HepG2 (cell line): Measurements from ENCODE around the gene ANKLE1. TPM values are rescaled to one million over a fixed set of nuclear protein-coding genes. Genes with fewer than 3 reads are reported as not detected.

Source experiments
- AGO2 ChIP-seq: fragments of 200-400 bp; formaldehyde crosslinking; optimal IDR thresholded peaks from 2 replicates; pipeline ENCODE3; 2017; ENCODE audit warnings: mild to moderate bottlenecking, low read depth, low read length, moderate library complexity
- AKAP8 ChIP-seq: sonication (generic); formaldehyde crosslinking; IDR thresholded peaks from 2 replicates; pipeline ENCODE4 v1.5.1; 2020; ENCODE audit warnings: mild to moderate bottlenecking, missing genetic modification reagents
- ARID2 ChIP-seq: sonication (generic); formaldehyde crosslinking; IDR thresholded peaks from 2 replicates; pipeline ENCODE4 v1.8.1; 2022; ENCODE audit warnings: mild to moderate bottlenecking, missing genetic modification reagents, borderline replicate concordance
- BCLAF1 ChIP-seq: fragments of 450-650 bp; IDR thresholded peaks from 2 replicates; pipeline ENCODE4 v1.6.1; 2017; ENCODE audit warnings: mild to moderate bottlenecking
- E2F2 ChIP-seq: sonication (generic); formaldehyde crosslinking; IDR thresholded peaks from 2 replicates; pipeline ENCODE4 v1.4.0; 2020; ENCODE audit warnings: missing genetic modification reagents, borderline replicate concordance
- GABPA ChIP-seq, 2 experiments: IDR thresholded peaks; 2 replicates each; pipeline ENCODE4 v1.6.1; 2011 to 2016; ENCODE audit warnings: low read depth in 2 of 2, low read length in 1 of 2, missing biosample characterization in 1 of 2, missing genetic modification characterization in 1 of 2
- HBP1 ChIP-seq: IDR thresholded peaks from 2 replicates; pipeline ENCODE4 v1.6.1; 2016; ENCODE audit warnings: low read depth, control low read depth
- KLF11 ChIP-seq: IDR thresholded peaks from 2 replicates; pipeline ENCODE4 v1.6.1; 2016; ENCODE audit warnings: missing compliant biosample characterization
- MTA1 ChIP-seq: sonication (generic); formaldehyde crosslinking; IDR thresholded peaks from 2 replicates; pipeline ENCODE4 v1.4.0; 2020; ENCODE audit warnings: missing genetic modification reagents, mild to moderate bottlenecking, borderline replicate concordance
- MXD4 ChIP-seq: IDR thresholded peaks from 2 replicates; pipeline ENCODE4 v1.6.1; 2016; ENCODE audit warnings: mild to moderate bottlenecking, missing biosample characterization, missing genetic modification reagents
- PHF8 ChIP-seq: sonication (generic); formaldehyde crosslinking; IDR thresholded peaks from 2 replicates; pipeline ENCODE4 v1.5.0; 2020; ENCODE audit warnings: missing genetic modification reagents
- POLR2A ChIP-seq, 2 experiments: IDR thresholded peaks; 2 replicates each; pipeline ENCODE4 v1.6.1; 2011; ENCODE audit warnings: low read depth in 2 of 2, low read length in 2 of 2, mild to moderate bottlenecking in 1 of 2, moderate library complexity in 1 of 2; ENCODE audit not compliant: insufficient read depth in 1 of 2
- RBFOX2 ChIP-seq: fragments of 200-400 bp; formaldehyde crosslinking; IDR thresholded peaks from 2 replicates; pipeline ENCODE4 v1.6.1; 2017; ENCODE audit warnings: low read depth, mild to moderate bottlenecking, low read length
- TAF15 ChIP-seq: fragments of 200-400 bp; formaldehyde crosslinking; IDR thresholded peaks from one replicate; pipeline ENCODE4 v1.6.1; 2018; ENCODE audit warnings: mild to moderate bottlenecking, low read depth, low read length; ENCODE audit not compliant: poor library complexity, severe bottlenecking
- TBX3 ChIP-seq: fragments of 450-650 bp; IDR thresholded peaks from 2 replicates; pipeline ENCODE4 v1.6.1; 2017; ENCODE audit warnings: antibody characterized with exemption, mild to moderate bottlenecking, inconsistent platforms, borderline replicate concordance
- ZMYM4 ChIP-seq: sonication (generic); formaldehyde crosslinking; IDR thresholded peaks from 2 replicates; pipeline ENCODE4 v1.8.1; 2023; ENCODE audit warnings: mild to moderate bottlenecking, missing genetic modification reagents
- ZNF724P ChIP-seq: sonication (generic); formaldehyde crosslinking; IDR thresholded peaks from 2 replicates; pipeline ENCODE4 v1.8.0; 2022; ENCODE audit warnings: missing genetic modification reagents, borderline replicate concordance
- polyA plus RNA-seq, 8 experiments: library from polyadenylated mRNA; depleted of rRNA in 3 of 8; stranded (reverse) in 7 of 8; unstranded in 1 of 8; fragments of >200 nt; fragmentation: Illumina TruSeq in 4 of 8; extraction: Trizol in 4 of 8; gene quantifications; 2 replicates each; pipeline versions ENCODE4 v1.2.1 to v1.2.3, GENCODE V29; 2011 to 2016; ENCODE audit warnings: low read depth in 4 of 8, missing spikeins in 1 of 8, mixed read lengths in 1 of 8; ENCODE audit not compliant: insufficient read depth in 1 of 8
- total RNA-seq, 5 experiments: library from RNA; depleted of rRNA; stranded (reverse); fragments of >200 nt; fragmentation: Illumina TruSeq; extraction: Trizol; gene quantifications; 2 replicates each; pipeline ENCODE4 v1.2.3, GENCODE V29; 2016; ENCODE audit warnings: low read depth in 1 of 5

ANKLE1 gene
- total and polyA plus RNA-seq, 2 of the 13 experiments (the other 11 are each of a cell fraction or from before 2014, with no cell fraction given) = 0.69 to 1.5 TPM

GRCh38 chr19:17303167-17303939, 21.7 kb downstream of the ANKLE1 start, which contains the start of gene ABHD8 (continued):
- TF ChIP-seq TAF15 (peak; percentile 46), KLF11 (no peak), PHF8 (CRISPR knock-in tag) (peak; percentile 87), ARID2 (CRISPR knock-in tag) (no peak), RBFOX2 (peak; percentile 83), ZNF724P (no peak), TBX3 (no peak), HBP1 (no peak), POLR2A (IDR thresholded peaks at IDR 0.05; ENCODE audit: insufficient read depth in 1 of 2, low read depth in 2 of 2, low read length in 2 of 2) (peak in 1 of 2 experiments; percentile 77; a peak in 2 of 4 replicates), MTA1 (CRISPR knock-in tag) (no peak), AGO2 (no peak), MXD4 (CRISPR knock-in tag) (peak; percentile 58; the same call in 1 of the 2 replicates), BCLAF1 (no peak), ZMYM4 (peak; percentile 81), AKAP8 (CRISPR knock-in tag) (no peak), GABPA (IDR thresholded peaks at IDR 0.05; ENCODE audit: low read depth, low read length) (no peak), GABPA (CRISPR knock-in tag; IDR thresholded peaks at IDR 0.05; ENCODE audit: low read depth) (no peak), E2F2 (CRISPR knock-in tag) (no peak; the same call in 1 of the 2 replicates)
